HepG2 (cell line): ENCODE data around the gene TENT4B. TPM values are rescaled to one million over a fixed set of nuclear protein-coding genes. Genes with fewer than 3 reads are reported as not detected.

Source experiments
- ATAC-seq: fragments of 200-7000 bp; cut with Tn5 transposase; 3 replicates; pipeline ENCODE4 v1.9.1; 2020; ENCODE audit warnings: mild to moderate bottlenecking, moderate library complexity
- BruUV-seq: library from RNA; stranded (reverse); fragments of 400-500 nt; replicated peaks from 2 replicates; lab custom pipeline; 2021; lab: Mats Ljungman, UMichigan
- CTCF ChIA-PET: fragments of 300-600 bp; formaldehyde crosslinking; extraction: SDS; loops from one replicate; lab custom pipeline; 2021; ENCODE audit warnings: low total read pairs, inconsistent platforms, low intra/inter-chr PET ratio; lab: Yijun Ruan, JAX
- POLR2A ChIA-PET: fragments of 350-600 bp; sonication (Branson Sonifier 250); formaldehyde crosslinking; loops from one replicate; lab custom pipeline; 2020; ENCODE audit warnings: antibody characterized with exemption, inconsistent platforms; lab: Yijun Ruan, JAX
- DNase-seq: peaks from one replicate; pipeline ENCODE4 v3.0.0-alpha.2; 2015; ENCODE audit warnings: low spot score
- FAIRE-seq: peaks from 3 replicates; lab custom pipeline; 2011; peaks lifted over from hg19 to GRCh38; lab: Jason Lieb, UNC
- H2AFZ ChIP-seq: one replicate; pipeline ENCODE4 v1.6.1; 2011; ENCODE audit warnings: low read length, inconsistent platforms
- H3K27ac ChIP-seq: fragments of 300-600 bp; 3 replicates; pipeline ENCODE4 v1.8.0; 2011; ENCODE audit warnings: mixed run types, mild to moderate bottlenecking, mixed read lengths, low read length, inconsistent platforms; ENCODE audit not compliant: insufficient read depth; ENCODE audit errors: extremely low read length
- H3K27me3 ChIP-seq, 2 experiments: fragments of 200-600 bp in 1 of 2; 2 replicates in 1 of 2; 3 replicates in 1 of 2; pipeline versions ENCODE4 v1.6.0 to v1.8.0; 2011; ENCODE audit warnings: low read length in 2 of 2, mild to moderate bottlenecking in 2 of 2, moderate library complexity in 2 of 2, inconsistent platforms in 1 of 2; ENCODE audit not compliant: insufficient read depth in 2 of 2, control insufficient read depth in 1 of 2
- H3K36me3 ChIP-seq, 2 experiments: fragments of 200-600 bp in 1 of 2; replicated peaks in 1 of 2; 2 replicates in 1 of 2; 3 replicates in 1 of 2; pipeline versions ENCODE4 v1.5.1 to v1.8.0; 2011; ENCODE audit warnings: low read length in 2 of 2, inconsistent platforms in 1 of 2; ENCODE audit not compliant: insufficient read depth in 2 of 2, control insufficient read depth in 1 of 2
- H3K4me1 ChIP-seq: 2 replicates; pipeline ENCODE4 v1.5.1; 2012; ENCODE audit warnings: low read length, inconsistent platforms; ENCODE audit not compliant: insufficient read depth
- H3K4me2 ChIP-seq: 2 replicates; pipeline ENCODE4 v1.6.0; 2011; ENCODE audit warnings: low read depth, low read length, inconsistent platforms
- H3K4me3 ChIP-seq, 3 experiments: fragments of 200-600 bp in 1 of 3; sonication (generic), shearing (Covaris generic) in 1 of 3; replicated peaks in 1 of 3; 2 replicates each; pipeline ENCODE4 v1.5.1; 2011 to 2016; ENCODE audit warnings: low read length in 3 of 3, inconsistent platforms in 2 of 3, low read depth in 2 of 3, mild to moderate bottlenecking in 2 of 3, control low read depth in 1 of 3, mixed read lengths in 1 of 3; ENCODE audit not compliant: insufficient read depth in 1 of 3
- H3K79me2 ChIP-seq: one replicate; pipeline ENCODE4 v1.6.1; 2011; ENCODE audit warnings: low read length, inconsistent platforms; ENCODE audit not compliant: insufficient read depth
- H3K9ac ChIP-seq: 2 replicates; pipeline ENCODE4 v1.6.0; 2011; ENCODE audit warnings: mild to moderate bottlenecking, low read depth, low read length, inconsistent platforms; ENCODE audit not compliant: insufficient read depth
- H3K9me3 ChIP-seq: 2 replicates; pipeline ENCODE4 v1.5.1; 2012; ENCODE audit warnings: mild to moderate bottlenecking, low read length
- H4K20me1 ChIP-seq: 2 replicates; pipeline ENCODE4 v1.6.0; 2011; ENCODE audit warnings: inconsistent platforms, mild to moderate bottlenecking, low read length, moderate library complexity; ENCODE audit not compliant: insufficient read depth
- ARID2 ChIP-seq: sonication (generic); formaldehyde crosslinking; IDR thresholded peaks from 2 replicates; pipeline ENCODE4 v1.8.1; 2022; ENCODE audit warnings: mild to moderate bottlenecking, missing genetic modification reagents, borderline replicate concordance
- HNF4G ChIP-seq, 2 experiments: sonication (generic) in 1 of 2; formaldehyde crosslinking in 1 of 2; IDR thresholded peaks; 2 replicates each; pipeline versions ENCODE4 v1.4.0 to v1.6.1; 2011 to 2020; ENCODE audit warnings: borderline replicate concordance in 2 of 2, low read depth in 2 of 2, mild to moderate bottlenecking in 2 of 2, low read length in 1 of 2, missing genetic modification reagents in 1 of 2, moderate library complexity in 1 of 2
- NR2F6 ChIP-seq, 2 experiments: IDR thresholded peaks; 2 replicates each; pipeline ENCODE4 v1.6.1; 2016; ENCODE audit warnings: antibody characterized with exemption in 1 of 2, mild to moderate bottlenecking in 1 of 2
- PRDM4 ChIP-seq: sonication (generic); formaldehyde crosslinking; IDR thresholded peaks from 2 replicates; pipeline ENCODE4 v1.9.0; 2021; ENCODE audit warnings: missing genetic modification reagents, borderline replicate concordance
- ZNF296 ChIP-seq: sonication (generic); formaldehyde crosslinking; conservative IDR thresholded peaks from 2 replicates; pipeline ENCODE4 v1.5.0; 2020; ENCODE audit warnings: mild to moderate bottlenecking, missing genetic modification reagents
- WGBS: methylation state at CpG from one replicate; pipeline ENCODE4 v1.1.6; 2017; ENCODE audit warnings: low lambda C conversion rate; 5-methylcytosine and 5-hydroxymethylcytosine counted together
- in situ Hi-C: cut with HindIII; loops from 2 replicates; pipeline ENCODE4 v1.10.0; 2017; ENCODE audit warnings: low pct_unique_long_range_greater_than_20kb; ENCODE audit not compliant: extremely low pct_ligation_motif_present
- intact Hi-C: fragments of 100-400 bp; cut with micrococcal nuclease; formaldehyde crosslinking; loops from one replicate; pipeline ENCODE4 v1.10.0; 2022; ENCODE audit not compliant: unreplicated experiment
- polyA plus RNA-seq, 8 experiments: library from polyadenylated mRNA; depleted of rRNA in 3 of 8; stranded (reverse) in 7 of 8; unstranded in 1 of 8; fragments of >200 nt; fragmentation: Illumina TruSeq in 4 of 8; extraction: Trizol in 4 of 8; gene quantifications; 2 replicates each; pipeline versions ENCODE4 v1.2.1 to v1.2.3, GENCODE V29; 2011 to 2016; ENCODE audit warnings: low read depth in 4 of 8, missing spikeins in 1 of 8, mixed read lengths in 1 of 8; ENCODE audit not compliant: insufficient read depth in 1 of 8
- total RNA-seq, 5 experiments: library from RNA; depleted of rRNA; stranded (reverse); fragments of >200 nt; fragmentation: Illumina TruSeq; extraction: Trizol; gene quantifications; 2 replicates each; pipeline ENCODE4 v1.2.3, GENCODE V29; 2016; ENCODE audit warnings: low read depth in 1 of 5

TENT4B gene
- total and polyA plus RNA-seq, 2 of the 13 experiments (the other 11 are each of a cell fraction or from before 2014, with no cell fraction given) = 15.0 to 32.8 TPM

- POLR2A ChIA-PET = interaction anchor here (2.1 kb wide), 1 partner anchor 11 kb away, joined by 5 read pairs; no protein-coding TSS in a partner anchor
Measured at GRCh38 chr16:50167556-50167955, 14.4 kb downstream of the TENT4B start.

GRCh38 chr16:50169555-50170096, 16.5 kb downstream of the TENT4B start:
- Histone ChIP-seq H3K27me3 (no peaks in the 10 kb centered on the region), H3K36me3 (no peaks in the 10 kb centered on the region; a peak in 1 of 5 replicates), H3K4me2 (0 out of 2 replicates have a peak overlapping the region, but pooled peaks have one; percentile 13), H3K4me1 (peaks cover 70% of the 10 kb centered on the region), H3K9me3 (no peaks in the 10 kb centered on the region), H3K4me3 (no peak overlapping the region), H3K9ac (no peak overlapping the region), H2AFZ (no peak overlapping the region), H3K79me2 (peaks cover 96% of the 10 kb centered on the region), H3K27ac (peak overlapping the region; percentile 25), H4K20me1 (peaks cover 19% of the 10 kb centered on the region)
- ATAC-seq (peak; percentile 44), FAIRE-seq (no peak), DNase-seq (no peak)
- POLR2A ChIA-PET = interaction anchor here (1.3 kb wide), 1 partner anchor 15 kb away, joined by 6 read pairs; no protein-coding TSS in a partner anchor
- CTCF ChIA-PET = no interaction called here
- peak; percentile 20; the same call in 1 of the 2 replicates for TF ChIP-seq HNF4G (IDR thresholded peaks at IDR 0.05; ENCODE audit: borderline replicate concordance, low read depth, low read length)
- TF ChIP-seq HNF4G (CRISPR knock-in tag; IDR thresholded peaks at IDR 0.05; ENCODE audit: borderline replicate concordance, low read depth) = no peak
- TF ChIP-seq NR2F6 (IDR thresholded peaks at IDR 0.05) = 0 out of 2 replicates have a peak, but pooled peaks have one; percentile 16
- TF ChIP-seq NR2F6 (CRISPR knock-in tag; IDR thresholded peaks at IDR 0.05) = no peak
- no peak for TF ChIP-seq PRDM4 (CRISPR knock-in tag)
- BruUV-seq = TSS peak; percentile 8
- in situ Hi-C loops (no loop called here), intact Hi-C loops (loop anchor here (5.0 kb wide), 1 partner anchor 33 kb away; no protein-coding TSS in a partner anchor)
- WGBS = 77% methylated on average over 2 of the region's 2 CpGs

More at GRCh38 chr16:50167556-50167955, 14.4 kb downstream of the TENT4B start:
- no peak for DNase-seq
- Histone ChIP-seq H3K27ac (peak overlapping the region; percentile 41), H3K4me1 (peaks cover 81% of the 10 kb centered on the region), H2AFZ (no peak overlapping the region), H3K9ac (no peak overlapping the region), H3K4me3 (no peak overlapping the region), H3K79me2 (peaks cover 93% of the 10 kb centered on the region), H4K20me1 (peaks cover 13% of the 10 kb centered on the region), H3K27me3 (no peaks in the 10 kb centered on the region), H3K9me3 (no peaks in the 10 kb centered on the region), H3K4me2 (no peak overlapping the region), H3K36me3 (no peaks in the 10 kb centered on the region; a peak in 1 of 5 replicates)
- ATAC-seq = no peak
- 96% methylated on average over 7 of the region's 7 CpGs for WGBS
- FAIRE-seq = no peak
- intact Hi-C loops (loop anchor here (5.0 kb wide), 1 partner anchor 35 kb away; no protein-coding TSS in a partner anchor), in situ Hi-C loops (no loop called here)
- TF ChIP-seq ARID2 (CRISPR knock-in tag) = 0 out of 2 replicates have a peak, but pooled peaks have one; percentile 21
- TF ChIP-seq ZNF296 (CRISPR knock-in tag) = no peak
- no TSS peak for BruUV-seq
- CTCF ChIA-PET = no interaction called here
